Measurements from ENCODE around the gene SREBF1. TPM values are rescaled to one million over a fixed set of nuclear protein-coding genes. Genes with fewer than 3 reads are reported as not detected.

Gene SREBF1
- total RNA-seq, 1 experiment from 2014 or later = 298 TPM

GRCh38 chr17:17816240-17816814 lies 20.5 kb downstream of the SREBF1 start:
- H3K27me3 ChIP-seq (ENCODE audit: insufficient read depth, low read length) = no peaks in the 10 kb centered on the region
- intact Hi-C loops (cut with micrococcal nuclease) = no loop called here
- TF ChIP-seq CTCF (IDR thresholded peaks at IDR 0.05 in 2 of 3, conservative IDR thresholded peaks at IDR 0.05 in 1 of 3; ENCODE audit: borderline replicate concordance in 1 of 3, insufficient read depth in 1 of 3, low read depth in 2 of 3, low read length in 2 of 3) = no peak
- no peak for TF ChIP-seq SRF (IDR thresholded peaks at IDR 0.05; ENCODE audit: low read depth)
- no peak for TF ChIP-seq EZH2phosphoT487 (IDR thresholded peaks at IDR 0.05; ENCODE audit: borderline replicate concordance)
- TF ChIP-seq ZNF274 (IDR thresholded peaks at IDR 0.05; ENCODE audit: low read depth, low read length) = no peak
- TF ChIP-seq EZH2 (IDR thresholded peaks at IDR 0.05) = no peak
- no peak for TF ChIP-seq RAD21 (IDR thresholded peaks at IDR 0.05; ENCODE audit: low read depth)
- TF ChIP-seq FOSL1 (IDR thresholded peaks at IDR 0.05; ENCODE audit: low read depth) = no peak
- no peak overlapping the region for H3K4me3 ChIP-seq (replicated peaks in 1 of 2; ENCODE audit: low read depth in 1 of 2, low read length in 2 of 2)
- H3K27ac ChIP-seq (ENCODE audit: low read depth, low read length) = peak overlapping the region; percentile 39; the same call in 1 of the 2 replicates
- ChIA-PET RAD21 (ENCODE audit: low non-redundant PET in 1 of 2, low total read pairs in 2 of 2, uncharacterized antibody in 2 of 2, unreplicated experiment in 2 of 2) (no interaction called here), POLR2A (no interaction called here), CTCF (no interaction called here)
- peaks cover 47% of the 10 kb centered on the region for H3K79me2 ChIP-seq (ENCODE audit: insufficient read depth, low read length)
- no peak for ATAC-seq
- H3K4me1 ChIP-seq (ENCODE audit: control insufficient read depth in 1 of 2, insufficient read depth in 2 of 2, low read length in 2 of 2) = peaks cover 41 to 46% of the 10 kb centered on the region in 2 experiments
- no peaks in the 10 kb centered on the region; the same call in 1 of the 2 replicates for H4K20me1 ChIP-seq (ENCODE audit: insufficient read depth)
- DNase-seq (ENCODE audit: low read depth, low spot score) = no peak
- BruUV-seq (replicated peaks) = no TSS peak
- no peak overlapping the region for H3K9ac ChIP-seq (ENCODE audit: low read length)
- H3K36me3 ChIP-seq (ENCODE audit: control insufficient read depth in 1 of 2, insufficient read depth in 2 of 2, low read length in 2 of 2) = peaks cover 30 to 74% of the 10 kb centered on the region in 2 experiments
- H3K9me2 ChIP-seq (ENCODE audit: insufficient read depth) = no peaks in the 10 kb centered on the region
- H3K9me3 ChIP-seq (ENCODE audit: control insufficient read depth in 1 of 2, insufficient read depth in 1 of 2, low read depth in 1 of 2, low read length in 2 of 2) = no peaks in the 10 kb centered on the region
- no peak overlapping the region for H2AFZ ChIP-seq (ENCODE audit: low read depth, low read length, poor library complexity, severe bottlenecking)
- H3K4me2 ChIP-seq (ENCODE audit: low read length) = no peak overlapping the region

Data from HCT116 (cell line).